ENCODE measurements around the gene PRDM5.

DNA sequence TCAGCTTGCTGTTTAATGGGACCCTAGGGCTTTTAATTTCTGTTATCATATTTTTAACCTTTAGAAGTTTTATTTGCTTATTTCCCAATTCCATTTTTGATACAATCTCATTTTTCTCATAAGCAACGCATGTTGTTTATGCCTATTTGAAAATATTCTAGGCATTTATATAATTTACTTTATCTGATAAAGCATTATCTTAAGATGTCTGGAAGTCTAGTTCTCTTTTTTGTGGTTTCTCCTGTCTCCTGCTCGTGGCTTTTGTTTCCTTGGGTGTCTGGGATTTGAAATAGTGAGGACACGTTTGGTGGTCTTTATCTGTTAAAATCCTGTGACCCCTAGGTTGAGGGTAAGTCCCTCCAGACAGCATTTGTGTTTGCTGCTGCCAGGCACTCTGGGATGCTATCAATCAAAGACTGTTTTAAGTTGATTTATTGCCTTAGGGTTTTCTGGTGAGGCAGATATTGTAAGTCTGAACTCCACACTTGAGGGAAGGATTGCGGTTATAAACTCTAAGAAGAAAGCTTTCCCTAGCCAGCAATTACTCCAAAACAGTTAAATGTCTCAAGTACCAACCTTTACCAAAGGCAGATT lies 208.0 kb downstream of the PRDM5 start:
- TF ChIP-seq, protein P1, sequence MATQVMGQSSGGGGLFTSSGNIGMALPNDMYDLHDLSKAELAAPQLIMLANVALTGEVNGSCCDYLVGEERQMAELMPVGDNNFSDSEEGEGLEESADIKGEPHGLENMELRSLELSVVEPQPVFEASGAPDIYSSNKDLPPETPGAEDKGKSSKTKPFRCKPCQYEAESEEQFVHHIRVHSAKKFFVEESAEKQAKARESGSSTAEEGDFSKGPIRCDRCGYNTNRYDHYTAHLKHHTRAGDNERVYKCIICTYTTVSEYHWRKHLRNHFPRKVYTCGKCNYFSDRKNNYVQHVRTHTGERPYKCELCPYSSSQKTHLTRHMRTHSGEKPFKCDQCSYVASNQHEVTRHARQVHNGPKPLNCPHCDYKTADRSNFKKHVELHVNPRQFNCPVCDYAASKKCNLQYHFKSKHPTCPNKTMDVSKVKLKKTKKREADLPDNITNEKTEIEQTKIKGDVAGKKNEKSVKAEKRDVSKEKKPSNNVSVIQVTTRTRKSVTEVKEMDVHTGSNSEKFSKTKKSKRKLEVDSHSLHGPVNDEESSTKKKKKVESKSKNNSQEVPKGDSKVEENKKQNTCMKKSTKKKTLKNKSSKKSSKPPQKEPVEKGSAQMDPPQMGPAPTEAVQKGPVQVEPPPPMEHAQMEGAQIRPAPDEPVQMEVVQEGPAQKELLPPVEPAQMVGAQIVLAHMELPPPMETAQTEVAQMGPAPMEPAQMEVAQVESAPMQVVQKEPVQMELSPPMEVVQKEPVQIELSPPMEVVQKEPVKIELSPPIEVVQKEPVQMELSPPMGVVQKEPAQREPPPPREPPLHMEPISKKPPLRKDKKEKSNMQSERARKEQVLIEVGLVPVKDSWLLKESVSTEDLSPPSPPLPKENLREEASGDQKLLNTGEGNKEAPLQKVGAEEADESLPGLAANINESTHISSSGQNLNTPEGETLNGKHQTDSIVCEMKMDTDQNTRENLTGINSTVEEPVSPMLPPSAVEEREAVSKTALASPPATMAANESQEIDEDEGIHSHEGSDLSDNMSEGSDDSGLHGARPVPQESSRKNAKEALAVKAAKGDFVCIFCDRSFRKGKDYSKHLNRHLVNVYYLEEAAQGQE (IDR thresholded peaks at IDR 0.05; ENCODE audit: insufficient read depth in 1 of 2, low read depth in 2 of 2, low read length in 2 of 2) = no peak
- no peak for TF ChIP-seq POLR2AphosphoS5 (IDR thresholded peaks at IDR 0.05; ENCODE audit: low read depth, low read length)
- TF ChIP-seq FOXP2 (optimal IDR thresholded peaks at IDR 0.05; ENCODE audit: borderline replicate concordance, extremely low read depth, extremely low read length, insufficient read depth) = no peak
